GM19043 (cell line): ENCODE measurements around the gene CHD2.

Experiments used
- ATAC-seq: cut with Tn5 transposase; IDR thresholded peaks from one replicate; pipeline ENCODE4 v1.9.1; 2021; ENCODE audit warnings: low read depth; ENCODE audit not compliant: unreplicated experiment

The CHD2 gene

GRCh38 chr15:92928225-92928750 is 28.2 kb downstream of the CHD2 start:
- ATAC-seq, result no peak

- no peak for ATAC-seq
Measured at GRCh38 chr15:92929002-92929401, 28.9 kb downstream of the CHD2 start.

GRCh38 chr15:92930054-92930621 is 30.0 kb downstream of the CHD2 start:
- no peak for ATAC-seq

GRCh38 chr15:92930776-92931175 is 30.7 kb downstream of the CHD2 start:
- no peak for ATAC-seq

DNA sequence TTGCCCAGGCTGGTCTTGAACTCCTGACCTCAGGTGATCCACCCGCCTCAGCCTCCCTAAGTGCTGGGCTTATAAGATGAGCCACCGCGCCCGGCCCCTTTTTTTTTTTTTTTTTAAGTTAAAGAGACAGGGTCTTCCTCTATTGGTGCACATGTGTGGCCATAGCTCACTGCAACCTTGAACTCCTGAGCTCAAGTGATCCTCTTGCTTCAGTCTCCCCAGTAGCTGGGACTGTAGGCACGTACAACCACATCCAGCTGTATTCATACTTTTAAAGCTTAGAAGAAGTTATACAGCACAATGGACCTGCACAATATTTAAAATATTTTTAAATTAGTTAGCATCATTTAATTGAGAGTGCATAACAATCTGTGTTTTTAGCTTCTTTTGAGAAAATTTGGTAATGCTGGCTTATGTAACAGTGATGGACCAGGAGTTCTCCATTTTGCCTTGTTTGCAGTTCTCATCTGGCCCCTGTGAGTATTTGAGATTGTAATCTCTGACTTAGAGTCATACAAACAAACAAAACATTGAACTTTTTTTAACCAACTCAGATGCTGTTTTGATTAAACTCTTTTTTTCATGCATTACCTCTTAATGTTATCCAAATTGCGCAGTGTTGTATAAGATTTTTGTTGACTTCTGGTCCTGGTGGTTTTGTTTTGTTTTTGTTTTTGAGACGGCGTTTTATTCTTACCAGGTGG is 33.0 kb downstream of the CHD2 start:
- ATAC-seq, result no peak

DNA sequence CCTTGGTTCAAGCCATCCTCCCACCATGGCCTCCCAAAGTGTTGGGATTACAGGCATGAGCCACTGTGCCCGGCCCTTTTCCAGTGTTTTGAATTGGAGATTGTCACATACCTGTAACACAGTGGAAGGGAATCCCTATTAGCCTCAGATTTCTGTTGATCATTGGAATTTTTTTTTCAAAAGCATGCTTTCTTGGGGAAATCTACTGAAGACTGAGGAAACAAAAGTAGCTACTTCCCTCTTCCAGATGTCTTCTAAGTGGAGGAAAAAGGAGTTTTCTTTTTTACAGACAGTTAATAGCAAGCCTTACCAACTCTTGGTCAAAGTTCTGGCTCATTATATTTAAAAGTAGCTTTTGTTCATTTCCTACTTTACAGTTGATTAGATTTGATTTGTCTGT is 33.7 kb downstream of the CHD2 start:
- no peak for ATAC-seq

DNA sequence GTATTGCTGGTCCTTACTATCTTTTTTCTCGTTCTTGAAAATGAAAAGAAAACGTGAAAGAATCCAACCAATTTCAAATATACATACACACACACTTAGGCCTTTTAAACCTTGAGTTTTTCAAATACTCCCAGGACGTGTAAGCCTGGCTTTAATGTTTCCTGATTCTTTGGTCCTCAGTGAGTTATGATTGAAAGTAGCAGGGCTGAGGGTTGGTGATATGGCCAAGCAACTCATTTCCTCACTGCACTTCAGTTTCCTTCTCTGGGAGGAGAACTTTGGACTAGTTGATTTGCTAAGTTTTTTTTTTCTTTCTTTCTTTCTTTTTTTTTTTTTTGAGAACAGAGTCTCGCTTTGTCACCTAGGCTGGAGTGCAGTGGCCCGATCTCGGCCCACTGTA is 34.6 kb downstream of the CHD2 start:
- ATAC-seq, result no peak

GRCh38 chr15:92936138-92936537 is 36.0 kb downstream of the CHD2 start:
- ATAC-seq, result no peak

GRCh38 chr15:92936693-92937092 is 36.6 kb downstream of the CHD2 start:
- ATAC-seq, result no peak

- no peak for ATAC-seq
Measured at GRCh38 chr15:92937901-92938300, 37.8 kb downstream of the CHD2 start.

DNA sequence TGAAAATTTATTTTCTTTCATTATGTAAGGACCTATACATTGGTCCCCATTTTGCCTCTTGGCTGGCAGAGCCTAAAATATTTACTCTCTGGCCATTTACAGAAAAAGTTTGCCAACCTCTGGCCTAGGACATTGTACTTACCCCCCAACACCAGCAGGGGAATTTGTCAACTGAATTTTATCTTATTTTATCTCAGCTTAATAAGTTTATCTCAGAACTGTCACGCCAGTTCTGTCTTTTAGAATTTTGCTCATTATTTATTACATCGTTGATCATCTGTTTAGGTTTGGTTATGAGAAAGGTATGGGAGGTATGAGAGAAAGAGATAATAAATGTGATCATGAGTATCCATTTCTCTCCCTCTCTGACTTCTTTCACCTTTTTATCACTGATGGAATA is 38.3 kb downstream of the CHD2 start:
- no peak for ATAC-seq

- ATAC-seq, result no peak
Measured at GRCh38 chr15:92941668-92942067, 41.5 kb downstream of the CHD2 start.

- ATAC-seq, result no peak
Measured at GRCh38 chr15:92942706-92943105, 42.6 kb downstream of the CHD2 start.

DNA sequence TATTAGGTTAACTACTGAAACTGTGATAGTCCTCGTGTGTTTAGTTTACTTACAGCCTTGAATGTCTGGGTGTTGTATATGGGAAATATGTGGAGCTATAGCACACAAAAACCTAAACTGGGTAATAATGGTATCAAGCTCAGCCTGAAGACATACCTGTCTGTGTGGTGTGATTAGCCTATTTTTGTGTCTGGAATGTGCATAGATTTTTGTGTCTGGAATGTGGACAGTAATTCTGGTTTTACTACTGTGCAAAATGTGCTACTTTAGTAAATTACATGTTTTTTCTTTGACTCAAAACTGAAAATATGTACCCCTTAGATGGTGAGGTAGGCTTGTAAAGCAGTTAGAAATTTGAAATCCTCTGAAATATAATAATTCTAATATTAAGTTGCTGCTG is 43.5 kb downstream of the CHD2 start:
- no peak for ATAC-seq

DNA sequence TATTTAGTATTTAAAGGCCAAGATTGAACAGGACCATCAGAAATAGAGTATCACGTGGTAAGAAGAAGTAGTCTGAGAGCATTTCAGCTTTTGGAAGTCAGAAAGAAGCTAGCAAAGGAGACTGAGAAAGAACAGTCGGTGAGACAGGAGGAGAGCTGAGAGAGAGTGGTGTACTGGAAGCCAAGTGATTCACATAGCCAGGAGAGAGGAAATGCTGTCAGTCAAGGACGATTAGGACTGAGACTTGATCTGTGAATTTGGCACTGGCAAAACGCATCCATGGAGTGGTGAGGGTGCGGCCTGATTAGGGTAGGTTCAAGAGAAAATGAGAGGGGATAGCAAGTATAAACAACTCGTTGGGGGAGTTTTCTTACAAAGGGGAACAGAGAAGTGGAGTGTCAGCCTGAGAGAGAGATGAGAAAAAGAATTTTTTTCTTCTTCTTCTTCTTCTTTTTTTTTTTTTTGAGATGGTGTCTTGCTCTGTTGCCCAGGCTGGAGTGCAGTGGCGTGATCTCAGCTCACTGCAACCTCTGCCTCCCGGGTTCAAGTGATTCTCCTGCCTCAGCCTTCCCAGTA is 44.9 kb downstream of the CHD2 start:
- no peak for ATAC-seq

DNA sequence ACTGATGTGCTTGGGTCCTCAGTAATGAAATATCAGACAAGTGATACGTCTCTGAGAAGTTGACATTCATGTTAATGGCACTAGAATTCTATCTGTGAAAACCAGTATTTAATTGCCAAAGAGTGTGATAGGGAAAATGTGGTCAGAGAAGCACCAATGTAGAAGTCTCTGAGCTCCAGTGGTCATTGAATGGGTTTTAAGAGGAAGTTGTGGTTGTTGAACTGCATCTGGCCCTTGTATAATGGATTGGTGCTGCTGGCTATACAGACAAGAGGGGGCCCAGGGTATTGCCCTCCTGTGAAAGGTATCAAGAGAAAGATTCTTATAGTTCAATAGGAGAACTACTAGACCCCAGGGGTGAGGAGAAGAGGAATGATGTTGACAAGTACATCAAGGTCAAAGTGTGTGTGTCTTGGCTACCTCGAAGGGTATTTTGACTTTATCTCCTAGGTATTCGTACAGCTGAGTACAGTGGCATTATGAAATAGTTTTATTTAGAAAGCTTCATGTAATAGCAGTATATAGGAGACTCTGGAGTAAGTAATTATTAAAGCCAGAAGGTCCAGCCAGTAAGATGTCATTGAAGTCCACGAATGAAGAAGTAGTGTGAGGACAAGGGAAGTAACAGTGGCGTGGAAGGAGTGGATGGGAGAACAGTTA is 47.1 kb downstream of the CHD2 start:
- no peak for ATAC-seq

DNA sequence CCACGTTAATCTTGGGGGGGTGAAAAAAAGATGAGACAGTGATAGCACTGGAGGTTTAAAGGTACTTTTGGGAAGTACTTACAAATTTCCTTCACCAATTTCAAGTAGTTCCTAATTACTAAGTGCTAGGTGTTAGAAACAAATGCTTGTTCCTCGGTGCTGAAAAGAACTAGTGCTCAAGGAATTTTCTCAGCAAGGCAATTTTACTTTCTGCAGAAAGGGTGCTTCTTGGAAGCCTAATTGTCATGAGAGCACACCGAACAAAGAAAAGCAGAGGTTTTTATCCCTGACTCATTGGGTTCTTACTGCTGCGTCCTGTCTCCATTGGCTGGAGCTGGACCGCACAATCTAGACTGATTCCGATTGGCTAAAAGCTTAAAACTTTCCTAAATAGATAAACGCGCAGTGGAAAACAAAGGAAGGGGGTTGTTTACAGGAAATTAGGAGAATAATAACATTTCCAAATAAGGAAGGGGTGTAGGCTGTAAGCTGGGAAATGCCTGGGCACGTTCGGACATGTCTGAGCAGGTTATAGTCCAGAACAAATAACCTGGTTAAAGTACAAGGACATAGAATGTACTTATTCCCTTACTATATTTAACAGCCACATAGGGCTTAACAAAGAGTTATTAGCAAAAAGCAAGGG is 49.6 kb downstream of the CHD2 start:
- no peak for ATAC-seq

- ATAC-seq, result no peak
Measured at GRCh38 chr15:92951800-92952457, 51.8 kb downstream of the CHD2 start.

GRCh38 chr15:92952458-92952850 is 52.3 kb downstream of the CHD2 start:
- ATAC-seq, result no peak

DNA sequence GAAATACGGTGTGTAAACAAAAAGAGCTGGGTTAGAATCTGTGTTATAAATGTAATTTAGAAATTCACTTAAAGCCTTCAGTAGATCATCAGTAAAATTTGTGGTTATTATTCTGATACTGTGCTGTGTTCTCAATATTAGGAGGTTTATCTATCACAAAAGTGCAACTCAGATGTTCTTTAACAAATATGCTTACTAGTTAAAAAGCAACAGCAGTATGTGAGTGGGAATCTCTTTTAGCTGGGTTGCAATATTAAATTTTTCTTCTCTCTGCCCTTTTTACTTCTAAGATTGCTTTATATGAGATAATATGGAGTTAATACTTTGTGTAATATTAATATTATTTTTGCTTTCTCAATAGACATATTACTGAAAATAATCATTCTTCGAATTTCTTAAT is 53.4 kb downstream of the CHD2 start:
- ATAC-seq, result no peak

DNA sequence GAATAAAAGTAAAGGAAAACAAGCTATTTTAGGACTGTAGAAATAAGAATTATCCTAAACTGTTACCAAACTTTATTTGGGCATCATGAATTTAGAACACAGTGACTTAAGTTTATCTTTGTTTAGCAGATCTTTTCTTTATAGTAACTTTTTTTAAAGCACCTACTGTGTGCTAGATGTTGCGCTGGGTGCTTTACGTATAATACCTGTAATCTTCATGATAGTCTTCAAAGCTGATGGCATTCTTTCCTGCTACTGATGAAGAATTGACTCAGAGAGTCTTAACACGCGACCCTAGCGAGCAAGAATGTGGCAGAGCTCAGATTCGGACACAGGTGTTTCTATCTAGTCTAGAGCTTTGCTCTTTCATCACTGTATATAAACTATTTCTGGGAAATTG is 53.9 kb downstream of the CHD2 start:
- ATAC-seq, result no peak
